Nephron (organoid): Measurements from ENCODE around the gene PRAME.
"Not testable (repeated sequence)": the region's sequence is repeated elsewhere in the genome, so short reads cannot be mapped to it uniquely, and the experiment has no call there.

ENCODE experiments used
- H3K27ac Mint-ChIP-seq, 3 experiments: 2 replicates each; pipeline ENCODE4 v1.8.0; 2020; ENCODE audit warnings: mixed read lengths in 3 of 3, mild to moderate bottlenecking in 2 of 3, moderate library complexity in 1 of 3
- H3K27me3 Mint-ChIP-seq: 2 replicates; pipeline ENCODE4 v1.8.0; 2021; ENCODE audit warnings: low read depth, mild to moderate bottlenecking, moderate library complexity, mixed read lengths
- H3K36me3 Mint-ChIP-seq: 2 replicates; pipeline ENCODE4 v1.8.0; 2020; ENCODE audit warnings: low read depth, mixed read lengths
- H3K4me1 Mint-ChIP-seq: 2 replicates; pipeline ENCODE4 v1.8.0; 2020; ENCODE audit warnings: mixed read lengths
- H3K4me3 Mint-ChIP-seq, 3 experiments: 2 replicates each; pipeline ENCODE4 v1.8.0; 2020; ENCODE audit warnings: mild to moderate bottlenecking in 3 of 3, mixed read lengths in 3 of 3, moderate library complexity in 2 of 3
- H3K9me3 Mint-ChIP-seq: 2 replicates; pipeline ENCODE4 v1.8.0; 2020; ENCODE audit warnings: mixed read lengths
- CTCF ChIP-seq, 3 experiments: fragments of 200-600 bp; sonication (generic); IDR thresholded peaks; one replicate each; pipeline ENCODE4 v1.5.0; 2021; ENCODE audit warnings: antibody characterized with exemption in 3 of 3; ENCODE audit not compliant: unreplicated experiment in 3 of 3

Gene PRAME

GRCh38 chr22:22515890-22516289 is 43.2 kb downstream of the PRAME start:
- Mint-ChIP-seq H3K36me3 (no peaks in the 10 kb centered on the region), H3K4me3 (no peak overlapping the region), H3K4me1 (peaks cover 28% of the 10 kb centered on the region), H3K27ac (no peak overlapping the region), H3K9me3 (no peaks in the 10 kb centered on the region), H3K27me3 (peaks cover 44% of the 10 kb centered on the region)
- TF ChIP-seq CTCF (IDR thresholded peaks at IDR 0.05; ENCODE audit: unreplicated experiment in 3 of 3): no peak

- not testable (repeated sequence) for H3K9me3 Mint-ChIP-seq, H3K4me3 Mint-ChIP-seq, H3K36me3 Mint-ChIP-seq
- H3K27me3 Mint-ChIP-seq: peaks cover 44% of the 10 kb centered on the region
- H3K4me1 Mint-ChIP-seq: peaks cover 28% of the 10 kb centered on the region
- peak overlapping the region in 1 of 3 experiments; percentile 53 for H3K27ac Mint-ChIP-seq
Observed at GRCh38 chr22:22514431-22514830, 44.6 kb downstream of the PRAME start.

GRCh38 chr22:22513619-22514018 is 45.4 kb downstream of the PRAME start:
- no peak for TF ChIP-seq CTCF (IDR thresholded peaks at IDR 0.05; ENCODE audit: unreplicated experiment in 3 of 3)
- H3K36me3 Mint-ChIP-seq: no peaks in the 10 kb centered on the region
- peaks cover 44% of the 10 kb centered on the region for H3K27me3 Mint-ChIP-seq
- H3K4me1 Mint-ChIP-seq: peaks cover 28% of the 10 kb centered on the region
- H3K9me3 Mint-ChIP-seq: peaks cover 9% of the 10 kb centered on the region
- H3K27ac Mint-ChIP-seq: no peak overlapping the region
- no peak overlapping the region for H3K4me3 Mint-ChIP-seq

GRCh38 chr22:22512951-22513350 is 46.1 kb downstream of the PRAME start:
- Mint-ChIP-seq H3K27ac (no peak overlapping the region), H3K4me1 (peaks cover 29% of the 10 kb centered on the region), H3K27me3 (peaks cover 44% of the 10 kb centered on the region), H3K9me3 (peaks cover 9% of the 10 kb centered on the region), H3K36me3 (peaks cover 1% of the 10 kb centered on the region), H3K4me3 (peak overlapping the region in 1 of 3 experiments; percentile 55)
- no peak for TF ChIP-seq CTCF (IDR thresholded peaks at IDR 0.05; ENCODE audit: unreplicated experiment in 3 of 3)

GRCh38 chr22:22510833-22511232 is 48.2 kb downstream of the PRAME start:
- H3K4me3 Mint-ChIP-seq: peak overlapping the region in 2 of 3 experiments; percentile 67 to 70
- peaks cover 19% of the 10 kb centered on the region for H3K36me3 Mint-ChIP-seq
- peaks cover 42% of the 10 kb centered on the region for H3K4me1 Mint-ChIP-seq
- H3K27ac Mint-ChIP-seq, H3K9me3 Mint-ChIP-seq: not testable (repeated sequence)
- H3K27me3 Mint-ChIP-seq: peaks cover 33% of the 10 kb centered on the region

GRCh38 chr22:22509912-22510311 is 49.2 kb downstream of the PRAME start:
- Mint-ChIP-seq H3K36me3 (peaks cover 26% of the 10 kb centered on the region), H3K27me3 (peaks cover 23% of the 10 kb centered on the region), H3K4me3 (peak overlapping the region; percentile 89 to 93 (median 93)), H3K4me1 (peaks cover 36% of the 10 kb centered on the region)
- H3K9me3 Mint-ChIP-seq, H3K27ac Mint-ChIP-seq: not testable (repeated sequence)

GRCh38 chr22:22508274-22509176 is 50.5 kb downstream of the PRAME start, which contains the start of gene ZNF280B:
ZNF280B (minus strand) TSS chr22:22508742; CDS start chr22:22489398, 19,344 bp downstream.
- peaks cover 38% of the 10 kb centered on the region for H3K36me3 Mint-ChIP-seq

More at GRCh38 chr22:22508274-22509176, 50.5 kb downstream of the PRAME start, which contains the start of gene ZNF280B:
- peaks cover 18% of the 10 kb centered on the region for H3K27me3 Mint-ChIP-seq
- peak within 1 kb of the TSS; percentile 89 to 93 (median 93) for H3K4me3 Mint-ChIP-seq
- H3K4me1 Mint-ChIP-seq: peaks cover 27% of the 10 kb centered on the region
- peak within 1 kb of the TSS; percentile 5 to 45 (median 13) for H3K27ac Mint-ChIP-seq
- TF ChIP-seq CTCF (IDR thresholded peaks at IDR 0.05; ENCODE audit: unreplicated experiment in 3 of 3): peak; percentile 66 to 76 (median 72)
- H3K9me3 Mint-ChIP-seq: peaks cover 9% of the 10 kb centered on the region
